A549 (cell line): ENCODE measurements around the gene CCDC138. TPM values are rescaled to one million over a fixed set of nuclear protein-coding genes. Genes with fewer than 3 reads are reported as not detected.

Experiments used
- ATAC-seq, 2 experiments: fragments of 200-7000 bp in 1 of 2; fragments of >200 bp in 1 of 2; cut with Nextera tagmentation in 1 of 2; cut with Tn5 transposase in 1 of 2; 3 replicates each; pipeline versions ENCODE4 v1.8.0 to v1.9.1; 2018 to 2020; ENCODE audit warnings: mild to moderate bottlenecking in 1 of 2, moderate library complexity in 1 of 2
- CTCF ChIA-PET: fragments of 300-600 bp; sonication (Branson Sonifier 250); formaldehyde crosslinking; extraction: SDS; loops from one replicate; lab custom pipeline; 2021; ENCODE audit warnings: antibody characterized with exemption, inconsistent platforms; lab: Yijun Ruan, JAX
- POLR2A ChIA-PET: fragments of 350-600 bp; formaldehyde crosslinking; extraction: SDS; loops from one replicate; lab custom pipeline; 2021; ENCODE audit warnings: antibody characterized with exemption, inconsistent platforms; lab: Yijun Ruan, JAX
- DNase-seq, 2 experiments: peaks; one replicate each; pipeline versions ENCODE4 v3.0.0 to v3.0.0-alpha.2; 2011 to 2016; ENCODE audit warnings: low read depth in 1 of 2, low spot score in 1 of 2
- FAIRE-seq: peaks from 2 replicates; lab custom pipeline; 2011; peaks lifted over from hg19 to GRCh38; lab: Jason Lieb, UNC
- H3K27ac ChIP-seq, 2 experiments: fragments of >200 bp; sonication (Bioruptor Twin); formaldehyde crosslinking; 3 replicates each; pipeline ENCODE4 v1.5.1; 2016 to 2017
- H3K4me1 ChIP-seq: fragments of >200 bp; sonication (Bioruptor Twin); formaldehyde crosslinking; 3 replicates; pipeline ENCODE4 v1.6.1; 2016
- H3K4me2 ChIP-seq: fragments of >200 bp; sonication (Bioruptor Twin); formaldehyde crosslinking; 3 replicates; pipeline ENCODE4 v1.6.1; 2016
- H3K4me3 ChIP-seq: fragments of >200 bp; sonication (Bioruptor Twin); formaldehyde crosslinking; 3 replicates; pipeline ENCODE4 v1.5.1; 2016
- H3K9me3 ChIP-seq: fragments of >200 bp; sonication (Bioruptor Twin); formaldehyde crosslinking; 3 replicates; pipeline ENCODE4 v1.6.1; 2016
- BHLHE40 ChIP-seq: IDR thresholded peaks from 2 replicates; pipeline ENCODE4 v1.6.1; 2012; ENCODE audit warnings: low read depth, low read length, inconsistent platforms
- CBX8 ChIP-seq: fragments of 200-600 bp; sonication (generic); IDR thresholded peaks from 2 replicates; pipeline ENCODE4 v1.6.1; 2016
- HES2 ChIP-seq: fragments of >200 bp; sonication (Bioruptor Twin); formaldehyde crosslinking; IDR thresholded peaks from 2 replicates; pipeline ENCODE4 v1.6.1; 2016
- MYC ChIP-seq: IDR thresholded peaks from 2 replicates; pipeline ENCODE4 v1.6.1; 2012; ENCODE audit warnings: mild to moderate bottlenecking, inconsistent platforms, low read length, improper control_type of control experiment, borderline replicate concordance
- NR3C1 ChIP-seq: fragments of >200 bp; sonication (Bioruptor Twin); formaldehyde crosslinking; IDR thresholded peaks from 3 replicates; pipeline ENCODE4 v1.6.1; 2017
- RAD21 ChIP-seq, 2 experiments: fragments of >200 bp in 1 of 2; sonication (Bioruptor Twin) in 1 of 2; formaldehyde crosslinking in 1 of 2; IDR thresholded peaks in 1 of 2; conservative IDR thresholded peaks in 1 of 2; 2 replicates in 1 of 2; 3 replicates in 1 of 2; pipeline ENCODE4 v1.6.1; 2012 to 2018; ENCODE audit warnings: inconsistent platforms in 1 of 2
- TFCP2L1 ChIP-seq: fragments of 250-450 bp; sonication (Bioruptor Pico); IDR thresholded peaks from 2 replicates; pipeline ENCODE4 v1.5.0; 2021; ENCODE audit warnings: mild to moderate bottlenecking
- ZNF302 ChIP-seq: fragments of 250-450 bp; sonication (Bioruptor Pico); IDR thresholded peaks from 2 replicates; pipeline ENCODE4 v1.9.0; 2021; ENCODE audit warnings: inconsistent platforms, mild to moderate bottlenecking, moderate library complexity
- WGBS: methylation state at CpG from one replicate; pipeline ENCODE4 v1.1.6; 2017; ENCODE audit errors: missing lambda C conversion rate; 5-methylcytosine and 5-hydroxymethylcytosine counted together
- polyA plus RNA-seq, 4 experiments: library from polyadenylated mRNA; depleted of rRNA in 3 of 4; stranded (reverse); fragments of >200 nt; fragmentation: RNase III in 1 of 4; extraction: RNeasy Plus Mini Kit Qiagen cat#74134 plus additional on column Dnase treatment in 1 of 4; gene quantifications; 2 replicates in 3 of 4; 3 replicates in 1 of 4; pipeline ENCODE4 v1.2.3, GENCODE V29; 2011 to 2017
- small RNA-seq, 6 experiments: library from RNA; depleted of rRNA; stranded (forward); fragments of <200 nt; gene quantifications; one replicate each; pipeline ENCODE3, GENCODE V24; 2012

CCDC138 gene
- polyA plus RNA-seq, 2 of the 4 experiments (the other 2 are of a cell fraction): 9.7 to 13.0 TPM

- WGBS: 78% methylated on average over 8 of the region's 8 CpGs
- TF ChIP-seq CBX8 (no peak), TFCP2L1 (no peak), NR3C1 (no peak), HES2 (no peak), RAD21 (conservative IDR thresholded peaks at IDR 0.05 in 1 of 2, IDR thresholded peaks at IDR 0.05 in 1 of 2) (no peak), MYC (no peak), ZNF302 (CRISPR knock-in tag) (no peak), BHLHE40 (no peak)
- TF ChIP-seq, all 56 proteins: peak for 0
- CTCF ChIA-PET: interaction anchor here (5.0 to 5.6 kb wide), 2 partner anchors 11 to 63 kb away, joined by 46 to 74 read pairs; partner anchors contain the start of gene EDAR
Measured at GRCh38 chr2:108925735-108926134, 139.2 kb downstream of the CCDC138 start.

More at GRCh38 chr2:108925735-108926134, 139.2 kb downstream of the CCDC138 start:
- POLR2A ChIA-PET: no interaction called here
- no peak for ATAC-seq
- Histone ChIP-seq H3K9me3 (no peaks in the 10 kb centered on the region), H3K27ac (no peak overlapping the region), H3K4me3 (no peak overlapping the region), H3K4me2 (no peak overlapping the region), H3K4me1 (no peaks in the 10 kb centered on the region)
- no peak for DNase-seq
- FAIRE-seq: no peak

Small RNA genes within 50 kb of the gene (small RNA-seq; reads per million reads assigned to genes)
- gene AC073415.1: 0 reads per million in 6 experiments

Other genes starting within 250 kb of the CCDC138 start
- 30.9 and 31.1 TPM in 2 replicates for gene RANBP2, start 67.3 kb upstream of the CCDC138 start, polyA plus RNA-seq (2011; rRNA removed)
- 16.5 to 19.1 TPM (median 16.9 TPM) in 3 replicates for gene RANBP2, start 67.3 kb upstream of the CCDC138 start, polyA plus RNA-seq (2017; fragmentation: RNase III; extraction: RNeasy Plus Mini Kit Qiagen cat#74134 plus additional on column Dnase treatment)
- 0.26 and 0.32 TPM in 2 replicates for gene EDAR, start 202.4 kb downstream of the CCDC138 start, polyA plus RNA-seq (2011; rRNA removed)
- gene EDAR, start 202.4 kb downstream of the CCDC138 start, polyA plus RNA-seq (2017; fragmentation: RNase III; extraction: RNeasy Plus Mini Kit Qiagen cat#74134 plus additional on column Dnase treatment): 0.03 to 0.05 TPM (median 0.04 TPM) in 3 replicates